Stimulated activated CD8-positive, alpha-beta memory T cell treated with anti-CD3 and anti-CD28 coated beads, Interleukin-15, amount 100 ng/mL, for 24 hours (primary cell): ENCODE results near the gene MCF2L2.

Experiments used
- DNase-seq: peaks from one replicate; pipeline ENCODE4 v3.0.0-alpha.2; 2020; ENCODE audit warnings: low read depth

Gene MCF2L2

DNA sequence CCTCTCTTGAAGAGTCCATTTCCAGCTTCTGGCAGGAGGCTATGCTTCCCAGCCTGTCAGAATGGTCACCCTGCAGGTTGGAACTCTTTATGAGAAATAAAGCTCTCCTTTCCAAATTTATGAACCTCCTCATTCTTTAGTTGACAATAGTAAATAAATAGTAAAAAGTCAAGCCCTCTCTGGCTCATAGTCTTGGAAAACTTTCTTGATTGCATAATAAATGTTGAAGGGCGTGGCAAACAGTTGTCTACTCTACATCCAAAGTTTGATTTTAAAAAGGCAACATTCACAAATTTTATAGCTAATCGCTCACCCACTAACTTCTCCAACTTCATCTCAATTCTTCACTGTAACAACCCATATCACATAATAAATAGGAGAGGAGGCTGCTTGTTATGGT lies 58.8 kb downstream of the MCF2L2 start:
- no peak for DNase-seq

DNA sequence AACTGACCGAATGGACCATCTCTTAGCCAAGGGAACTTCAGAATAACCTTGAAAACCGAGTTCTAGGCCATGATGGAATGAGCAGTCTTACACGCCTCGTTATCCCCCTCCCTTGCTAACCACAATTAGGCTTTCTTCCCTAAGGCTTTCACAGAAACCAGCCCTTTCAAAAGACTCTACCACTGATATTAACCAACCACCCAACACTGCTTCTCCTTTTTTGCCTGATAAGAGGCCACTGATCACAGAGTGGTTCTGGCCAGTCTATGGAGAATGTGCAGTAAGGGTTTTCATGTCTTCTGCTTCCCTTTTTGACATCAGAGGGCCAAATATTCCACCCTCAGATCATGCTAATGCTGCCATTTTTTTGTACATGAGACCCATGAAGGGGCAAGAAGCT lies 59.3 kb downstream of the MCF2L2 start:
- DNase-seq = no peak

DNA sequence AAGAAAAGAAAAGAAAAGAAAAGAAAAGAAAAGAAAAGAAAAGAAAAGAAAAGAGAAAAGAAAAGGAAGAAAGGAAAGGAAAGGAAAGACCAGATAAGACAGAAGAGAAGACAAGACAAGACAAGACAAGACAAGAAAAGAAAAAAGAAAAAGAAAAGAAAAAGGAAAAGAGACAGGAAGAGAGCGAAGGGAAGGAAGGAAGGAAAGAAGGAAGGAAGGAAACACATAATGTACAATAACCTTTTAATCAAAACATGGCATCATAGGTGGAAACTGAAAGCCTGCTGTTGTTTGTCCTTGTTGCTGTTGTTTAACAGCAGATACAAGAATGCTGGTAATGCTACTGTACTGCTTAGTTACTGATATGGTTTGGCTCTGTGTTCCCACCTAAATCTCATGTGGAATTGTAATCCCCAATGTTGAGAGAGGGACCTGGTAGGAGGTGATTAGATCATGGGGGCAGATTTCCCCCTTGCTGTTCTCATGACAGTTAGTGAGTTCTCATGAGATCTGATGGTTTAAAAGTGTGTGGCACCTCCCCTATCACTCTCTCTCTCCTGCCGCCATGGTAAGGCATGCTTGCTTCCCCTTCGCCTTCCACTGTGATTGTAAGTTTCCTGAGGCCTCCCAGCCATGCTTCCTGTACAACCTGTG lies 67.3 kb downstream of the MCF2L2 start:
- DNase-seq = no peak

DNA sequence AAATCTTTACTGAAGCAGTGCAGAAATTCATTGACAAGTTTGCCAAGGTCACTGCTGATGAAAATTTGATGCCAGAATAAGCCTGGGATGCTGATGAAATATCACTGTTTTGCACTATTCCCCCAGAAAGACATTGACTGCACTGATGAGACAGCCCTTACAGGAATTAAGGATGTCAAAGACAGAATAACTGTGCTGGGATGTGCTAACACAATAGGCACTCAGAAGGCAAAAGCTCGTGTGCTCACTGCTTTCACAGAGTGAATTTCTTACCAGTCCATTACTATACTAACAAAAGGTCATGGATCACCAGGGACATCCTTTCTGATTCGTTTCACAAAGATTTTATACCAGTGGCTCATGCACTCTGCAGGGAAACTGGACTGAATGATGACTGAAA lies 69.4 kb downstream of the MCF2L2 start:
- no peak for DNase-seq

DNA sequence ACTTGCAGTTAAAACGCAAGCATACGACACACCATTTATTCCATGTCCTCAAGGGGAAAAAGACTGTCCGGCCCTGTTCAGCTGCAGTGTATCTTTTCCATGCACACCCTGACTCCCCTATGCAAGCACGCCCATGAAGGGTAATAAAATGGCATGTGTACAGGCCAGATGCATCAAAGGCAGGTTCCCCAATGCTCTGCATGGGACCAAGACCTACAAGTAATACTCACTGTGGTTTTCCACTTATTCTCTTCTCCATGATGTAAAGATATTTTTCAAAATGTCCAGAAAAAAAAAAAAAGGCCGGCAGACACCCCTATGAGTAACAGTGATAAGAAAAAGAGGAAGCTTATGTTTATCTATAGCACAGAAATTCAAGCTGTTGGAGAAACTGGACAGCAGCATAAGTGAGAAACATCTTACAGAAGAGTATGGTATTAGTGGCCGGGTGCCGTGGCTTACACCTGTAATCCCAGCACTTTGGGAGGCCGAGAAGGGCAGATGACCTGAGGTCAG lies 70.8 kb downstream of the MCF2L2 start:
- no peak for DNase-seq

DNA sequence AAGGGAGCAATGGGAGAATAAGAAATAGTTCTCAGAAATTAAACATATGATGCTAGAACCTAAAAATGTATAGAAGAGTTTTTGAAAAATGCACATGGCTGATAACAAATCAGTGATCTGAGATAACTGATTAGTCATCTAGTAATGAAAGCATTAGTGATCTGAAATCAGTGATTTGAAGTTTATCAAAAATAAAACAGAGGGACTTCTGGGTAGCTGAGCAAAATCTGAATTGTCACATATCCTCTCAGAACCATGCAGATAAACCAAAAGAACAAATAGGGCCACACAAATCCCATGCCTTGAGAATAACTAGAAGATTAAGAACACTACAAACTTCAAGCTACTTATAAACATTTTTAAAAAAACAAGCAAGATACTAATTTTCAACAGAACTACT lies 71.5 kb downstream of the MCF2L2 start:
- DNase-seq = no peak

DNA sequence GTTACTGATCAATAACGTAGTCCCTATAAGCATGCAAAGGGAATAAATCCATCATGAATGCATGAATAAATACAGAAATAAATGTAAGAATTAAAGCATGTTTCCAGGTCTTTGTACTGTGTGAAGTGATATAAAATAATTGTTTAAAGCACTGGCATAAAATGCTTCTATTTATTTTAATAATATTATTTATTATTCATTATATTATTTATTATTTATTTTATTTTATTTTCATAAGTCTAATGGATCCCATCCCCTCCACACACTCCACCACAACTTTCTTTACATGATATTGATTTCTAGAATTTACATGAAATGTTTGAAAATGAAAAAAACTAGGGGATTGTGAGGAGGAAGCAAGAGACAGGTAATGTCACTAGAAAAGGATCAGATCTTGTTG lies 73.5 kb downstream of the MCF2L2 start:
- no peak for DNase-seq

DNA sequence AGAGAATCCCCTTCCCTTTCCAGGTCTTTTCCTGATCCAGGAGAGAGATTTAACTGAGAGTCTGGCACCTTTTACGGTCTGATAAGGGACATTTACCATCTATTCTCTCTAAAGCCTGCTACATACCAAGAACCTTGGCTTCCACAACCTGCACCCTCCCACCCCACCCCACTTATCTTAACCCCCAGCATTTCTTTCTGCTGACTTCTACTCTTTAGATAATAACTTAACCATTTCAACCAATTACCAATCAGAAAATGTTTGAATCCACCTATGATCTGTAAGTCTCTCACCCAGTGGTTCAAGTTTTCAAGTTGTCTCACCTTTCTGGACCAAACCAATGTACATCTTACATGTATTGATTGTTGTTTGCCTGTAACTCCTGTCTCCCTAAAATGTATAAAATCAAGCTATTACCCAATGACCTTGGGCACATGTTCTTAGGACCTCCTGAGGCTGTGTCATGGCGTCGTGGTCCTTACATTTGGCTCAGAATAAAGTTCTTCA lies 74.0 kb downstream of the MCF2L2 start:
- DNase-seq = no peak

DNA sequence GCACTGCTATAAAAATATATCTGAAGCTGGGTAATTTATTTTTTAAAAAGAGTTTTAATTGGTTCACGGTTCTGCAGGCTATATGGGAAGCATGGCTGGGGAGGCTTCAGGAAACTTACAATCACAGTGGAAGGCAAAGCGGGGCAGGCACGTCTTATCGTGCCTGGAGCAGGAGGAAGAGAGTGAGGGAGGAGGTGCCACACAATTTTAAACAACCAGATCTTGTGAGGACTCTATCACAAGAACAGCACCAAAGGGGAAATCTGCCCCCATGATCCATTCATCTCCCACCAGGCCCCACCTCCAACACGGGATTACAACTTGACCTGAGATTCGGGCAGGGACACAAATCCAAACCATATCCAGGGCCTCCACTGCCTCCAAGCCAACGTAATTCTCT lies 75.0 kb downstream of the MCF2L2 start:
- DNase-seq = no peak

DNA sequence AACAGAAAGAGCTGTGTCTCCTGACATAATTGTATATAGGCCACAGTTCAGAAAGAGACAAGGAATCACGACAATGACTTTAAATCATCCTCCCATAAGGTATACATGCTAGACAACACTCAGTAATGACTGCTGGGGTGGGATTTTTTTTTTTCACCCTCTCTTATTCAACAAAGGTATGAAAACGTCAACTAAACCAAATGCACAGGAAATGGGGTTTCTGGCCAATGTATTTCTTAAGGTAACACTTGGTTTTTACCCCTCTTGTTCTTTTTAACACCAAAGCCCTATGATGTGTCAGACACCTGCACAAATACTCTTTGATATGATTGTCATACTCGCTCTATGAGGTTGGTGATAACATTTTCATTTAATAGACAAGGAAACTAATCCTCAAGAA lies 78.3 kb downstream of the MCF2L2 start:
- DNase-seq = no peak

DNA sequence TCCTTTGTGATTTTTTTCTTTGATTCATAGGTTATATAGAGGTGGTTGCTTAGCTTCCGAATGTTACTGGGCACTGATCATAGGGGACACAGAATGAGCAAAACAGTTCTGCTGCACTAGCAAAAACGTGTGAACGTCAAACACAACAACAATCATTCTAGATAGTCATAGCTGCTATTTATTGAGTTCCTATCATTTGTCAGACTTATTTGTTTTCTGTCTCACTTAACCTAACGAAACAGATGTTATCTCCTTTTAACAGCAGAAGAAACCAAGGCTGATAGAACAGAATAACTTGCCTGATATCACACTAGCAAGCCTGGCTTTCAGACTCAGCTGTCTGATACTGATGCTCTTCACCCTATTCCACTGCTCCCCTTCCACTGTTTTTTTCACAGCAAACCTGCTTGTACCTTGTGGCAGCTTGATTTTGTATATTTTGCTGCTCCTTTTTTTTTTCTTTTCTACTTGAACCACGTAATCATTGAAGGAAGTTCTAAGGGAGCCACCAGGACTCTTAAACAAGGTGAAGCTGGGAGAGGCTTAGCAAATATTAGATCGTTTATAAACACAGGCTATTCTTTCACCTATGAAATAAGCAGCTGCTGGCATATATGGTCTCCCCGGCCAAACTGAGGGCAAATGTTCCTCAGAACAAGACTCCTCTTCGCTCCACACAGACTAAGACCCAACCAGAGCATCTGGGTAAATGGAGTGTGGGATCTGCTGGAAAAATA lies 78.8 kb downstream of the MCF2L2 start:
- DNase-seq = no peak

DNA sequence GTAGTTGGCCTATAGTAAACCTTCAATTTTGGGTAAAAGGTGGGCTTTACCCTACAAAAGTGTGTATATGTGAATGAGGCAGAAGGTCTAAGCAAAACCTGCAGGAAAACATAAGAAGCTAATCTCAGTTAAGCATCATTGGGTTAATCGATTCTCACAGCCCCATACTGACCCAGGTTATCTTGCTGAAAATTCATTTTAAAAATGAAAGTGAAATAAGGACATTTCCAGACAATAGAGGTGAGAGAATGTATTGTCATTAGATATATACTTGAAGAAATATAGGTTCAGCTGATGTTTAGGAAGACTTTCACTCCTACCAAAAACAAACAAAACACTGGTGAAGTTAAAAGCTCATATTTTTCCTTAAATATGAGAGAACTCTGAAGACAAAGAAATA lies 85.6 kb downstream of the MCF2L2 start:
- no peak for DNase-seq

DNA sequence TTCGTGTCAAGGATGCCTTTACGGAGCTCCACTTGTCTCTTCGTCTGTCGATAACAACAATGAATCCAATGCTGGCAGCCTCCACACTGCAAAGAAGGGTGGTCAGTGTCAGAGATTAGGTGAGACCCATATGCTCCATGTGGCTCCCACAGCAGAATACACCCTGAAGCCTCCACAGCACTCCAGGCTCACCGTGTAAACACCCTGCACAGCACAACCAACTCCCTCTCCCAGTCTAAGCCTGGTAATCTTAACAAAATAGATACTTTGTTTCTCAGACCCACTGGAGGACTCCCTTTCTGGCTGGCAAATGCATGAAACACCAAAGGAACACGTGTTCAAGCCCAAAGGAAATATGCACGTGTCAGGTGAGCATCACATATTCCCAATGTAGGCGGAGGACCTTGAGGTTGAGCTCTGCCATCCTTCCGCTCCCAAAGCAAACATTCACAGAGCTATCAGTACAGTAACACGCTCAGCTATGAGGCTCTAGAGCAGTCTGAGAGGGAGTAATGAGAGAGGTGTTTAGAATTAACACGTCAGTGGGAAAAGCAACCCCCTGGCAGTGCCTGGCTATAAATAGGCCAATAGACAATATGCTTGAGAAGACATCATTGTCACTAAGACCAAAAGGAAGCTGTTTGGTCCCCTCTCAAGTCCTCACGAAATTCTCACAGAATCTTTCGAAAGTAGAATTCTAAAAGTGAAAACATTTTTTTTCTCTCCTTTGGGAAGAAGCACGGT lies 86.7 kb downstream of the MCF2L2 start:
- DNase-seq = no peak

DNA sequence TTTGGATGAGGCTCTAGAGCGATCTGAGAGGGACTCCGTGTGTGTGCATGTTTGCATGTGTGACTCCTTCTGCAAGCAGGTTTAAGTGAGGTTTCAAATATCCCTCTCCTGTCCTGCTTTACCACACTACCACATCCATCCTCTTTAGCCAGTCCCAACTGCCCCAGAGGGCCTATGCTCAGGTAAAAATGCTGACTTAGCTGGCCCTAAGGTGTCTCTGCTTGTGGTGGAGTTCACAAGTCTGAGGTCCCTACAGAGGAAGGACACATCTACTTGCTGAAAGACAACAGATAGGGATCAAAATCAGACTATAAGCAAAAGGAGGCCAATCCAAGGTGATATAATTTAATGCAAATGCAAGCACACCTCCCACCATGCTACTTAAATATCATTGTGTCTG lies 88.2 kb downstream of the MCF2L2 start:
- no peak for DNase-seq

DNA sequence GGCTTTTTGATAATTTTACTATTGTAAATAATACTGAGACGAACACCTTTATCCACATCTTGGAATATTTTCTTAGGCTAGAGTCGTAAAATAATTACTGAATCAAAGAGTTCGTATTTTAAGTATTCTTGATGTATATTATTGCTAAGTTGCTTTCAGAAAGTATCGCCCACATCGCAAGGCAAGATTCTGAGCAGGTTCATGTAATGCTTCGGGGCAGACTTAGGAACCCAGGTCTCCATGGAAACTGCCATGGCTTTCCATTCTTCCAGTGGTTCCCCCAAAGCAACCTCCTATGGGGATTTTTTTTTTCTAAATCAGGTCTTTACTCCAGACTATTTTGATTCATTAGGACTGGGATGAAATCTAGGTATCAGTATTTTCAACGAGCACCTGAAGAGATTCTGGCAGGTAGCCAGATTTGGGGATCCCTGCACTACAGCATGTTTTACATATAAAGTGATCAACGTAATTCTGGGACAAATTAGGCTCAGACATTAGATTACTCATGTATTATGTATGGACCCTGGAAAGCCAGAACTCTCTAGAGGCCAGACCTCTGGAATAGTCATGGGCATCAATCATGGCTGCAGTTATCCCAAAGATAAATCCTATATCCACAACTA lies 88.8 kb downstream of the MCF2L2 start:
- no peak for DNase-seq

DNA sequence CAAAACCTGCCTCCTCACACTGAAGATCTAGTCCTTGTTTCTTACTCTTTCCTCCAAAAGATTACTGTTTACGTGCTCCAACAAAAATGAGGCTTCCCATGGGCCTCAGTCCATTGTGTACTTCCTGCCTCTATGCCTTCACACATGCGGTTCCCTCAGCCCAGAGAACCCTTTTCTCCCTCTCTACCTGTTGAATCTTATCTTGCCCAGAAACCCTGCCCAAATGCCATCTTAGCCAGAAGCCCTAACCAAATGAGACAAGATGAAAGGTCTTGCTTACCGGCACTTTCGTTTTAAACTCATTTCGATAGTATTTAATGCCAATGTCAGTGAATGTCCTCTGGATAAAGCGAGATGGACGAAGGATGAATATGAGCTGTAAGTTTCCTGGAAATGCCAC lies 89.9 kb downstream of the MCF2L2 start:
- DNase-seq = no peak

DNA sequence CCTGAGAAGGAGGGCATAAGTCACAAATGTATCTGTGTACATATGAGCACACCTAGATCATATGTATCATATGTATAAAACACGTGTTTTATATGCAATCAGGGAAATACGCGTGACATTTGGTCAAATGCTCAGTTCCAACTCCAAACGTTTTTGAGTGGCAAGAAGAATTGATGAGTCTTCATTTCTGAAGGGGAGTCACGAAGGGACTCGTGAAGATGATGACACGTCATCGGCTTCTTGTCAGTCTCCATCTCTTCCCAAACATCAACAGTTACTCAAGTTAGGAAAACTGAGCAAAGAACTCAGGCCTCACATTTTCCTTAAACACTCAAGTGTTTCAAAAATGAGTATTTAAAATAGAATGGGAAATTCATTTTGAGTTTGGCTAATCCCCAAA lies 95.9 kb downstream of the MCF2L2 start:
- DNase-seq = no peak

DNA sequence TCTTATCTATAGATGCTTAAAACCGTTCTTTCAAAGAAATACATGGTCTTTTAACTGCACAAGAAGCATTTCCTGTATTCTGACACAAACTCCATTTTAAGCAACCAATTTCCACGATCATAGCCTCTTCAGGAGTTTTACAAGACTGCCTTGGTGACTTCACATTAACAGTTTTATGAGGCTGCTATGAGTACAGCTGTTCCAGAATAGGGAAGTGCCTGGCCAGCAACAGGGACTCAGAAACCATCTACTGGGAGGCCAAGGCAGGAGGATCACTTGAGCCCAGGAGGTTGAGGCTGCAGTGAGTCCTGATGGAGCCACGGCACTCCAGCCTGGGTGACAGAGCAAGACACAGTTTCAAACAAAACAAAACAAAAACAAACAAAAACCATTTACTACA lies 96.9 kb downstream of the MCF2L2 start:
- no peak for DNase-seq

DNA sequence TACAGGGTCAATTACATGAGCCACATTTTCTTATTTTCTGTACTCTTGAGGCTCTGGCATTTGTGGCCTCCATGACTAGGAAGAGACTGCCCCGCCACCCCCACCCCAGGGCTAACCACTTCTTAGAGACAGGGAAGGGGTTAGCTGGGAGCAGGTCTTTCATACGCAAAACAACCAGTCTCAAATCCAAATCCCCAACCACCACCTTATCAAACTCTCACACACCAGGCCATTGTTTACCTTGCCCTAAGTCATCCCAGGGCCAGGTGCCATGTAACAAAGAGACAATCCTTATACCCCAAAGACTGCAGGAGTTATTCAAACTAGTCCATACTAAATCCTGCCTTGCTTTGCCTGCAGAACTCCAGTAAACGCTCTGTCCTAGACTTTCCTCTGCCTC lies 97.5 kb downstream of the MCF2L2 start:
- no peak for DNase-seq

DNA sequence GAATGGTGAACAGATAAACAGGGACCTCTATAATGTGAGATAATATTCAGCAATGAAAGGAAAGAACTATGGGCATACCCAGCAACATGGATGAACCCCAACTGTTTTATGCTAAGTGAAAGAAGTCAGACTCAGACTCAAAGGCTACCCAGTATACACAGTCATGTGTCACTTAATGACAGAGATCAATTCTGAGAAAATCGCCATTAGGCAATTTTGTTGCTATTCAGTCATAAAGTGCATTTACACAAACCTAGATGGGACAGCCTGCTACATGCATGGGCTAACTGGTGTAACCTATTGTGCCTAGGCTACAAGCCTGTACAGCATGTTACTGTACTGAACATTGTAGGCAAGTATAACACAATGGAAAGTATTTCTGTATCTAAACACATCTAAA lies 98.9 kb downstream of the MCF2L2 start:
- DNase-seq = no peak

DNA sequence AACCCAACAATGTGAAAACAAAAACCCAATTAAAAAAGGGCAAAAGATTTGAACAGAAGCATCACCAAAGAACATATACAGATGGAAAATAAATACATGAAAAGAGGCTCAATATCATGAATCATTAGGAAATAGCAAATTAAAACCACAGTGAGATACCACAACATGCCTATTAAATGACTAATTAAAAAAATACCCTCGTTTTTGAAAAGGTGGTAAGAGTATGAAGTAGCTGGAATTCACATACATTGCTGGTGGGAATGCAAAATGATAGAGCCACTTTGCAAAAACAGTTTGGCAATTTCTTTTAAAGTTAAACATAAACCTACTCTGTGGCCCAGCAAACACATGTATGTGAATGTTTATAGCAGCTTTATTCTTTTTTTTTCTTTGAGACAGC lies 99.6 kb downstream of the MCF2L2 start:
- no peak for DNase-seq

DNA sequence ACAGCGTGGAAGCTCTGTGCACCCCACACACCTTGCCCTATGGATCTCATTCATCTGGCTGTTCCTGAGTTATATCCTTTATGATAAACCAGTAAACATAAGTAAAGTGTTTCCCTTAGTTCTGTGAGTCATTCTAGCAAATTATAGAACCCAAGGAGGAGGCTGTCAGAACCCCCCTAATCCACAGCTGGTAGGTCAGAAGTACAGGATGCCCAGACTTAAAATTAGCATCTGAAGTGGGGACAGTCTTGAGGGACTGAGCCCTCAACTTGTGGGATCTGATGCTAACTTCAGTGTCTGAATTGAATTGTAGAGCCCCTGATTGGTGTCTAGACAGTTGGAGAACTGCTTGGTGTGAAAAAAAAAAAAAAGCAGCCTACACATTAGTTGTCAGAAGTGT lies 100.3 kb downstream of the MCF2L2 start:
- DNase-seq = no peak

DNA sequence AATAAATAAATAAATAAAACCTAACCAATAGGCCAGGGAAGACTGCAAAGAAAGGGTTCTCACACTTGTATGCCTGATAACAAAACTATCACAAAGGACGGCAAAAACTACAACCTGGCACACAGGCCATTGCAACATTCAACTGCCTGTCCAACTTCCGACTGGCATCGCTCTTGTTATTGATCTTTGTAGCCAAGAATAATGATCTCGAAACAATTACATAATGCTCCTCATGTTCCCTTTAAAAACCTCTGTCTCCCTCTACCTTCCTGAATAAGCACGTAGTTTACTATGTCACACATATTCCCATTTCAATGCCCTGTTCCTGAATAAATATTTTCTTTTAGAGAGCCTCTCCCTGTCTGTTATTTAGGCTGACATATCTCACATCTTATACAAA lies 101.1 kb downstream of the MCF2L2 start:
- DNase-seq = no peak
